Heart right ventricle (tissue), 16 donors: Measurements from ENCODE around the gene ASXL3. TPM values are rescaled to one million over a fixed set of nuclear protein-coding genes. Genes with fewer than 3 reads are reported as not detected.

ENCODE experiments used
- ATAC-seq, 8 donors: fragments of 200-7000 bp; cut with Tn5 transposase; one replicate each; pipeline ENCODE4 v1.9.1; 2020; ENCODE audit warnings: mild to moderate bottlenecking in 8 of 8, moderate library complexity in 8 of 8, moderate number of reproducible peaks in 1 of 8
- DNase-seq, 2 donors: peaks; one replicate each; pipeline ENCODE4 v3.0.0-alpha.2; 2020
- H3K27ac ChIP-seq, 10 donors: fragments of 200-600 bp; sonication (generic) in 2 of 10; one replicate each; pipeline versions ENCODE4 v1.5.0 to v1.8.0; 2020 to 2022; ENCODE audit warnings: mild to moderate bottlenecking in 3 of 10
- H3K27me3 ChIP-seq, 7 donors: fragments of 200-600 bp; one replicate each; pipeline ENCODE4 v1.8.0; 2021 to 2022; ENCODE audit warnings: mild to moderate bottlenecking in 2 of 7
- H3K36me3 ChIP-seq, 9 donors: fragments of 200-600 bp; sonication (generic) in 1 of 9; one replicate each; pipeline versions ENCODE4 v1.5.0 to v1.8.0; 2020 to 2022; ENCODE audit warnings: mild to moderate bottlenecking in 2 of 9
- H3K4me1 ChIP-seq, 9 donors: fragments of 200-600 bp; sonication (generic) in 1 of 9; one replicate each; pipeline versions ENCODE4 v1.5.0 to v1.8.0; 2020 to 2022; ENCODE audit warnings: mild to moderate bottlenecking in 4 of 9
- H3K4me3 ChIP-seq, 10 donors: fragments of 200-600 bp; sonication (generic) in 2 of 10; one replicate each; pipeline versions ENCODE4 v1.5.0 to v1.8.0; 2020 to 2022; ENCODE audit warnings: mild to moderate bottlenecking in 7 of 10, moderate library complexity in 2 of 10
- H3K9me3 ChIP-seq, 11 donors: fragments of 200-600 bp in 10 of 11; sonication (generic) in 2 of 11; one replicate each; pipeline versions ENCODE4 v1.5.0 to v1.8.0; 2013 to 2022; ENCODE audit warnings: mild to moderate bottlenecking in 2 of 11, control low read depth in 1 of 11, moderate library complexity in 1 of 11
- WGBS, 2 donors: extraction: QIAGEN DNeasy Blood & Tissue Kit; methylation state at CpG; one replicate each; pipeline ENCODE4 v1.1.7; 2013; ENCODE audit warnings: inconsistent platforms in 1 of 2; 5-methylcytosine and 5-hydroxymethylcytosine counted together
- intact Hi-C, 10 donors: fragments of 100-400 bp; cut with DNase I; formaldehyde crosslinking; loops; one replicate each; pipeline versions ENCODE4 v1.11.1 to v1.14.2; 2022
- polyA plus RNA-seq, 2 donors: library from polyadenylated mRNA; stranded (reverse); fragments of 200-250 nt; gene quantifications; one replicate each; pipeline ENCODE4 v1.2.3, GENCODE V29; 2013
- total RNA-seq, 10 donors: library from RNA; stranded (reverse); fragmentation: NEBNext Ultra II Directional in 3 of 10; extraction: Animal tissue kit (Norgen Biotek cat#: 25700) in 3 of 10; gene quantifications; one replicate each; pipeline versions ENCODE4 v1.2.1 to v1.2.4, GENCODE V29; 2021 to 2023
- TF ChIP-seq, protein P1 (sequence below), 9 donors: fragments of 200-600 bp; sonication (generic) in 2 of 9; IDR thresholded peaks; one replicate each; pipeline versions ENCODE4 v1.5.0 to v1.8.0; 2021 to 2022; ENCODE audit warnings: antibody characterized with exemption in 9 of 9, mild to moderate bottlenecking in 5 of 9, moderate library complexity in 1 of 9
- donor health status: Arrhythmogenic right ventricular cardiomyopathy.
- donor health status: ischemic (EF 13 %, LVEDD 7.1; RV severe dilation, severe dysfunction).
- donor health status: healthy with polysubstance abuse.
- donor health status: DM: no; HTN: yes; CAD: no.
- donor health status: DM: no; HTN: no; CAD: no.
- donor health status: ischemic (EF 25% LVEDD 6.9; RV normal size, moderate dysfunction).
- donor health status: ischemic (EF 25% LVEDD 5.7; RV mildly dilated, moderate dysfunction).
- donor health status: healthy.
- donor health status: DM: yes; HTN: yes; CAD: no.
- donor health status: Ischemic cardiomyopathy.
- donor health status: ischemic (EF 35%, LVEDD 5.7; RV mildly dilated, moderate dysfunction).
- donor health status: nonischemic (EF 11% LVEDD 7.7; RV severe dilation, severe dysfunction).
- donor health status: DM: yes; HTN: yes; CAD: no.
- donor health status: PGD.
- donor health status: ischemic (EF 29% LVEDD 5.4; RV normal size, mild dysfunction).
- donor health status: nonischemic (EF 23%, LVEDD 6.1; RV moderate dilation, normal function).

The ASXL3 gene
- total and polyA plus RNA-seq, 12 donors, result 0.12 to 8.1 (median 4.3) TPM

DNA sequence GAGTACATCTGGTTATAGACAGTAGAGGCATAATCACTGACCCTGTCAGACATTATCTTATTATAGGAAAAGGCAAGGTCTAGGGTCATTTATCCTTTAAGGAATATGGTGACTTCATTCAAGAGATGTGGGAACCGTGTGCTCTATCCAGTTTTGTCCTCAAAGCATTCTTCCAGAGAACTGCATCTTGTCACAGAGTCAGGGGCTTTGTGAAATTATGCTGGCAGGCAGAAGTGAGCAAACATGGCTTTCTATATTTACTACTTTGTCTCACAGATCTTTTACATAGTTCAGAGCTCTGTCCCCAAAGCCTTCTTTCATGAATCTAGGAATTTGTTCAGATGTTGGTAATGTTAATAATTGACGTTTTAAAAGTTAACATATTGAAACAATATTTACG is 177.4 kb downstream of the ASXL3 start:
- TF ChIP-seq, protein P1, sequence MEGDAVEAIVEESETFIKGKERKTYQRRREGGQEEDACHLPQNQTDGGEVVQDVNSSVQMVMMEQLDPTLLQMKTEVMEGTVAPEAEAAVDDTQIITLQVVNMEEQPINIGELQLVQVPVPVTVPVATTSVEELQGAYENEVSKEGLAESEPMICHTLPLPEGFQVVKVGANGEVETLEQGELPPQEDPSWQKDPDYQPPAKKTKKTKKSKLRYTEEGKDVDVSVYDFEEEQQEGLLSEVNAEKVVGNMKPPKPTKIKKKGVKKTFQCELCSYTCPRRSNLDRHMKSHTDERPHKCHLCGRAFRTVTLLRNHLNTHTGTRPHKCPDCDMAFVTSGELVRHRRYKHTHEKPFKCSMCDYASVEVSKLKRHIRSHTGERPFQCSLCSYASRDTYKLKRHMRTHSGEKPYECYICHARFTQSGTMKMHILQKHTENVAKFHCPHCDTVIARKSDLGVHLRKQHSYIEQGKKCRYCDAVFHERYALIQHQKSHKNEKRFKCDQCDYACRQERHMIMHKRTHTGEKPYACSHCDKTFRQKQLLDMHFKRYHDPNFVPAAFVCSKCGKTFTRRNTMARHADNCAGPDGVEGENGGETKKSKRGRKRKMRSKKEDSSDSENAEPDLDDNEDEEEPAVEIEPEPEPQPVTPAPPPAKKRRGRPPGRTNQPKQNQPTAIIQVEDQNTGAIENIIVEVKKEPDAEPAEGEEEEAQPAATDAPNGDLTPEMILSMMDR (IDR thresholded peaks at IDR 0.05), result no peak
- Histone ChIP-seq H3K27ac (no peak overlapping the region), H3K9me3 (peaks cover 0 to 6% (median 0%) of the 10 kb centered on the region in 11 donors), H3K4me1 (peaks cover 0 to 9% (median 0%) of the 10 kb centered on the region in 9 donors), H3K4me3 (no peak overlapping the region), H3K36me3 (no peaks in the 10 kb centered on the region), H3K27me3 (no peaks in the 10 kb centered on the region)
- DNase-seq (no peak), ATAC-seq (no peak)
- intact Hi-C loops, result loop anchor here in 3 of 10 donors (10.0 kb wide), 3 partner anchors 311 to 569 kb away; partner anchors contain the start of gene CCDC178 (in 1 of the 3)
- WGBS, 2 donors, result 60 to 70% methylated on average over 3 of the region's 3 CpGs

DNA sequence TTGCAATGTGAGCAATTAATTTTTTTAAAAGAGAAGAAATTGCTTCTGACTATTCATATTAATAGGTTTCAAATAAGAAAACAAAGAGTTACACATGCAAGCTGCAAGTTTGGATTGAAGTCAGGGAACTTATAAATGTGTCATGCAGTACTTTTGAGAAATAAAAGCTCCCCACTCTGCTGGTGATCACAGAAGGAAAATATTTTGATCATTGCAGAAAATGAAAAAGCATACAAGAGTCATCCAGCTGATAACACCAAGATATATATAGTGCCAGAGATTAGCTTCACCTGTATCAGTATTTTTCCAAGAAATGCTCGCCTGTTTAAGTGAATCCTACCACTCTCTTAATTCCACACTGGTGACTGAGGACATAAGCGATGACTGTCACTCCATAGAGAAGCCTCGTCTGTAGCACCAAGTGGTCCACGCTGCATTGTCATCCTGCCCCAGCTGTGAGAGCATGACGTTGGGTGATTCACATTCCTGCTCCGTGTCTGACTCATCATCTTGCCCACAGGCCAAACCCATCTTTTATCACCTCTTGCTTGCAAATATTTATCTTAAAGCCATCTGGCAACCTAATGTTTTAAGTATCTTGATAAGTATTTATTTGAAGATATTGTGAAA is 178.0 kb downstream of the ASXL3 start:
- no peak for DNase-seq
- Histone ChIP-seq H3K27me3 (no peaks in the 10 kb centered on the region), H3K9me3 (peaks cover 0 to 6% (median 0%) of the 10 kb centered on the region in 11 donors), H3K4me3 (no peak overlapping the region), H3K4me1 (peaks cover 0 to 9% (median 0%) of the 10 kb centered on the region in 9 donors), H3K27ac (no peak overlapping the region), H3K36me3 (no peaks in the 10 kb centered on the region)
- TF ChIP-seq, protein P1 (IDR thresholded peaks at IDR 0.05), result no peak
- intact Hi-C loops, result loop anchor here in 3 of 10 donors (10.0 kb wide), 3 partner anchors 311 to 569 kb away; partner anchors contain the start of gene CCDC178 (in 1 of the 3)
- WGBS, 2 donors, result 32 to 40% methylated on average over 6 of the region's 6 CpGs
- peak in 2 of 8 donors; percentile 40 to 88 for ATAC-seq

DNA sequence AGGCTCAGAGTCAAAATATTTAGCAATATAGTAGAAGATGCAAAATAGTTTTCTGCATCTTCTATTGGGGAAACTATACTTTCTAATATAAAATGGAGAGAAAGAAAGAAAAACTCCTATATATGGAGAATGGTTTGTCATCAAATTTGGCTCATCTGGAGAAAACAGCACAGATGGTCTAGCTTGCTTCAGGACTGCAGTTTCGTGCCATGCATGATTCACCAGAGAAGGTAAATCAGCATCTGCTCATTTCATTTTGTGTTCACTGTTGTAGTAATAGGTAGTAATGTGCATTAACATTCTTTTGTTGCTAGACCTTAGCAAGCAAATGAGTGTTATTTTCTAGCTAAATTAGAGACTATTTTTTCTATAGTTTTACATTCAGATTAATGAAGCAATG is 179.0 kb downstream of the ASXL3 start:
- peaks cover 0 to 6% (median 0%) of the 10 kb centered on the region in 11 donors for H3K9me3 ChIP-seq
- DNase-seq, result no peak
- TF ChIP-seq, protein P1 (IDR thresholded peaks at IDR 0.05), result no peak
- H3K36me3 ChIP-seq, result no peaks in the 10 kb centered on the region
- ATAC-seq, result no peak
- intact Hi-C loops, result loop anchor here in 3 of 10 donors (10.0 kb wide), 3 partner anchors 312 to 568 kb away; partner anchors contain the start of gene CCDC178 (in 1 of the 3)
- no peak overlapping the region for H3K27ac ChIP-seq
- no peaks in the 10 kb centered on the region for H3K27me3 ChIP-seq
- no peak overlapping the region for H3K4me3 ChIP-seq
- 75 to 77% methylated on average over 1 of the region's 1 CpG for WGBS, 2 donors
- peaks cover 0 to 9% (median 0%) of the 10 kb centered on the region in 9 donors for H3K4me1 ChIP-seq

DNA sequence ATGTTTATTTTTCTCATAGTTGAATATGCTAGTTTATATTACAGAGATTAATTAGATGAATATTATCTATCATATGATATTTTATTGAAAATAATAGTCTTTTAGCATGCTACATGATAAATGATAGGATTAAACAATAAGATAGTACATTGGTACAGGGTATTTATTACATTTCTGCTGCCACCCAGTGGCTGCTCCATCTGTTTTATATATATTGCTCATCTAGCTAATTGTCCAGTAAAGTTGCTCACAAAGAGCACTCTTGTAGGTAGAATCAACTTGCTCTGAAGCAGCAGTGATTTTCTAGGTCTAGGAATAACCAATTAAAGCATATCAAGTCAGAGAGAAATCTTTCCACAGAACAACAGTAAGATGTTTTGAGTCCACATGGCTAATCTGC is 183.3 kb downstream of the ASXL3 start:
- Histone ChIP-seq H3K27ac (no peak overlapping the region), H3K27me3 (no peaks in the 10 kb centered on the region), H3K36me3 (no peaks in the 10 kb centered on the region), H3K9me3 (peaks cover 0 to 6% (median 0%) of the 10 kb centered on the region in 11 donors), H3K4me1 (no peaks in the 10 kb centered on the region), H3K4me3 (no peak overlapping the region)
- TF ChIP-seq, protein P1 (IDR thresholded peaks at IDR 0.05), result peak in 6 of 9 donors; percentile 37 to 56 (median 44)
- intact Hi-C loops, result loop anchor here in 7 of 10 donors (2.0 to 10.0 kb wide), 5 partner anchors 317 to 529 kb away; partner anchors contain the start of gene CCDC178 (in 3 of the 7)
- no peak for ATAC-seq
- peak in 1 of 2 donors; percentile 8 for DNase-seq
